Glutamatergic neuron (in vitro differentiated cells): Measurements from ENCODE around the gene SRMS. TPM values are rescaled to one million over a fixed set of nuclear protein-coding genes. Genes with fewer than 3 reads are reported as not detected.

Experiments
- DNase-seq: peaks from one replicate; pipeline ENCODE4 v3.0.0; 2022
- H3K27ac Mint-ChIP-seq: one replicate; pipeline ENCODE4 v1.8.0; 2020; ENCODE audit warnings: mild to moderate bottlenecking, mixed read lengths, inconsistent platforms; ENCODE audit not compliant: unreplicated experiment
- H3K27me3 Mint-ChIP-seq: one replicate; pipeline ENCODE4 v1.8.0; 2020; ENCODE audit warnings: mild to moderate bottlenecking, moderate library complexity, mixed read lengths, inconsistent platforms; ENCODE audit not compliant: unreplicated experiment
- H3K36me3 Mint-ChIP-seq: one replicate; pipeline ENCODE4 v1.8.0; 2020; ENCODE audit warnings: mild to moderate bottlenecking, mixed read lengths, inconsistent platforms; ENCODE audit not compliant: unreplicated experiment
- H3K4me1 Mint-ChIP-seq: one replicate; pipeline ENCODE4 v1.8.0; 2020; ENCODE audit warnings: mild to moderate bottlenecking, low read depth, mixed read lengths, inconsistent platforms; ENCODE audit not compliant: unreplicated experiment
- H3K4me3 Mint-ChIP-seq: one replicate; pipeline ENCODE4 v1.8.0; 2020; ENCODE audit warnings: mild to moderate bottlenecking, mixed read lengths, inconsistent platforms; ENCODE audit not compliant: unreplicated experiment
- H3K9me3 Mint-ChIP-seq: one replicate; pipeline ENCODE4 v1.8.0; 2020; ENCODE audit warnings: mild to moderate bottlenecking, moderate library complexity, mixed read lengths, inconsistent platforms; ENCODE audit not compliant: unreplicated experiment
- CTCF ChIP-seq: fragments of 200-600 bp; sonication (generic); IDR thresholded peaks from one replicate; pipeline ENCODE4 v1.5.0; 2021; ENCODE audit not compliant: partially characterized antibody, unreplicated experiment
- total RNA-seq: library from RNA; stranded (reverse); fragmentation: NEBNext Ultra II Directional; extraction: Animal tissue kit (Norgen Biotek cat#: 25700); gene quantifications from one replicate; pipeline ENCODE4 v1.2.1, GENCODE V29; 2021; ENCODE audit not compliant: unreplicated experiment

Gene SRMS
- total RNA-seq, 1 donor from 2014 or later = not detected

GRCh38 chr20:63502671-63503172, 44.8 kb downstream of the SRMS start:
- DNase-seq = no peak
- Mint-ChIP-seq H3K36me3 (peaks cover 10% of the 10 kb centered on the region), H3K9me3 (peaks cover 8% of the 10 kb centered on the region), H3K4me1 (peaks cover 2% of the 10 kb centered on the region), H3K27ac (no peak overlapping the region), H3K4me3 (no peak overlapping the region), H3K27me3 (peaks cover 6% of the 10 kb centered on the region)
- no peak for TF ChIP-seq CTCF

GRCh38 chr20:63501818-63502670, 45.5 kb downstream of the SRMS start:
- Mint-ChIP-seq H3K27ac (no peak overlapping the region), H3K4me3 (no peak overlapping the region)

GRCh38 chr20:63500902-63501817, 46.4 kb downstream of the SRMS start:
- Mint-ChIP-seq H3K36me3 (peaks cover 9% of the 10 kb centered on the region), H3K27ac (no peak overlapping the region), H3K9me3 (peaks cover 8% of the 10 kb centered on the region), H3K4me1 (peaks cover 2% of the 10 kb centered on the region), H3K27me3 (peaks cover 6% of the 10 kb centered on the region), H3K4me3 (no peak overlapping the region)
- TF ChIP-seq CTCF = no peak
- DNase-seq = peak; percentile 23

More at GRCh38 chr20:63501818-63502670, 45.5 kb downstream of the SRMS start:
- Mint-ChIP-seq H3K27me3 (peaks cover 6% of the 10 kb centered on the region), H3K9me3 (peaks cover 8% of the 10 kb centered on the region), H3K36me3 (peaks cover 9% of the 10 kb centered on the region), H3K4me1 (peaks cover 2% of the 10 kb centered on the region)
- peak; percentile 75 for DNase-seq
- no peak for TF ChIP-seq CTCF

- no peak for TF ChIP-seq CTCF
- Mint-ChIP-seq H3K27me3 (peaks cover 6% of the 10 kb centered on the region), H3K36me3 (peaks cover 9% of the 10 kb centered on the region), H3K4me3 (no peak overlapping the region), H3K9me3 (peaks cover 8% of the 10 kb centered on the region), H3K4me1 (peaks cover 2% of the 10 kb centered on the region), H3K27ac (no peak overlapping the region)
- DNase-seq = no peak
These were observed 47.2 kb downstream of the SRMS start for GRCh38 chr20:63500151-63500901.
